IMR-90 (cell line): Measurements from ENCODE around the gene CPXM2. TPM values are rescaled to one million over a fixed set of nuclear protein-coding genes. Genes with fewer than 3 reads are reported as not detected.

Source experiments
- ATAC-seq: fragments of 200-7000 bp; cut with Tn5 transposase; 2 replicates; pipeline ENCODE4 v1.9.1; 2020; ENCODE audit warnings: low read depth, mild to moderate bottlenecking, moderate library complexity
- BruUV-seq: library from RNA; stranded (reverse); fragments of 400-500 nt; replicated peaks from 2 replicates; lab custom pipeline; 2021; lab: Mats Ljungman, UMichigan
- CTCF ChIA-PET: fragments of 300-600 bp; formaldehyde crosslinking; extraction: SDS; loops from one replicate; lab custom pipeline; 2021; ENCODE audit warnings: antibody characterized with exemption; lab: Yijun Ruan, JAX
- POLR2A ChIA-PET: fragments of 300-600 bp; sonication (Branson Sonifier 250); formaldehyde crosslinking; loops from one replicate; lab custom pipeline; 2022; ENCODE audit warnings: antibody characterized with exemption; ENCODE audit not compliant: unreplicated experiment; lab: Charles Lee
- DNase-seq: peaks from one replicate; pipeline ENCODE4 v3.0.0; 2013
- H2AFZ ChIP-seq: replicated peaks from 2 replicates; pipeline ENCODE3; 2013; ENCODE audit warnings: low read length, mild to moderate bottlenecking; ENCODE audit not compliant: poor library complexity
- H2AK5ac ChIP-seq: 2 replicates; pipeline ENCODE4 v1.6.1; 2013; ENCODE audit warnings: low read depth, low read length, inconsistent platforms
- H2AK9ac ChIP-seq: replicated peaks from 2 replicates; pipeline ENCODE3; 2013; ENCODE audit warnings: mild to moderate bottlenecking, low read depth, low read length, moderate library complexity; ENCODE audit not compliant: poor library complexity
- H2BK120ac ChIP-seq: 2 replicates; pipeline ENCODE4 v1.6.1; 2013; ENCODE audit warnings: low read depth, low read length, inconsistent platforms
- H2BK15ac ChIP-seq: 3 replicates; pipeline ENCODE4 v1.6.1; 2013; ENCODE audit warnings: low read depth, low read length, inconsistent platforms
- H2BK20ac ChIP-seq: 2 replicates; pipeline ENCODE4 v1.6.1; 2013; ENCODE audit warnings: low read depth, mild to moderate bottlenecking, inconsistent platforms, low read length, moderate library complexity
- H2BK5ac ChIP-seq: 2 replicates; pipeline ENCODE4 v1.6.1; 2013; ENCODE audit warnings: mild to moderate bottlenecking, low read depth, low read length, inconsistent platforms; ENCODE audit not compliant: poor library complexity, severe bottlenecking
- H3K14ac ChIP-seq: replicated peaks from 2 replicates; pipeline ENCODE4 v1.6.1; 2013; ENCODE audit warnings: low read depth, low read length, inconsistent platforms
- H3K18ac ChIP-seq: 2 replicates; pipeline ENCODE4 v1.6.1; 2013; ENCODE audit warnings: low read depth, low read length, control low read depth
- H3K23ac ChIP-seq: 2 replicates; pipeline ENCODE4 v1.6.1; 2013; ENCODE audit warnings: low read depth, low read length, inconsistent platforms
- H3K27ac ChIP-seq: 2 replicates; pipeline ENCODE4 v1.5.1; 2013; ENCODE audit warnings: mild to moderate bottlenecking, control low read depth, low read length; ENCODE audit not compliant: insufficient read depth
- H3K27me3 ChIP-seq: 2 replicates; pipeline ENCODE4 v1.6.1; 2013; ENCODE audit warnings: low read length; ENCODE audit not compliant: control insufficient read depth, insufficient read depth
- H3K36me3 ChIP-seq: 2 replicates; pipeline ENCODE4 v1.6.1; 2013; ENCODE audit warnings: low read length, mixed read lengths; ENCODE audit not compliant: control insufficient read depth, insufficient read depth
- H3K4ac ChIP-seq: 2 replicates; pipeline ENCODE4 v1.6.1; 2013; ENCODE audit warnings: low read depth, low read length, inconsistent platforms
- H3K4me1 ChIP-seq: 2 replicates; pipeline ENCODE4 v1.6.1; 2013; ENCODE audit warnings: low read length, mixed read lengths; ENCODE audit not compliant: control insufficient read depth, insufficient read depth
- H3K4me2 ChIP-seq: 2 replicates; pipeline ENCODE4 v1.6.1; 2013; ENCODE audit warnings: low read depth, mild to moderate bottlenecking, control low read depth, low read length, moderate library complexity
- H3K4me3 ChIP-seq: 2 replicates; pipeline ENCODE4 v1.5.1; 2013; ENCODE audit warnings: low read depth, mild to moderate bottlenecking, control low read depth, low read length, moderate library complexity; ENCODE audit not compliant: insufficient read depth
- H3K56ac ChIP-seq: 2 replicates; pipeline ENCODE4 v1.6.1; 2013; ENCODE audit warnings: low read length, inconsistent platforms; ENCODE audit not compliant: insufficient read depth; ENCODE audit errors: extremely low read depth
- H3K79me1 ChIP-seq, 2 experiments: 2 replicates each; pipeline ENCODE4 v1.6.1; 2013; ENCODE audit warnings: low read length in 2 of 2, inconsistent platforms in 1 of 2, low read depth in 1 of 2
- H3K9ac ChIP-seq: 2 replicates; pipeline ENCODE4 v1.6.1; 2013; ENCODE audit warnings: low read depth, low read length, control low read depth
- H3K9me1 ChIP-seq: 2 replicates; pipeline ENCODE4 v1.6.1; 2013; ENCODE audit warnings: low read length, inconsistent platforms; ENCODE audit not compliant: insufficient read depth
- H3K9me3 ChIP-seq: 2 replicates; pipeline ENCODE4 v1.6.1; 2013; ENCODE audit warnings: low read length; ENCODE audit not compliant: control insufficient read depth, insufficient read depth
- H4K20me1 ChIP-seq: 2 replicates; pipeline ENCODE4 v1.6.1; 2013; ENCODE audit warnings: low read length, inconsistent platforms; ENCODE audit not compliant: insufficient read depth
- H4K5ac ChIP-seq: 2 replicates; pipeline ENCODE4 v1.6.1; 2013; ENCODE audit warnings: mild to moderate bottlenecking, low read depth, low read length, control low read depth
- H4K8ac ChIP-seq, 2 experiments: 2 replicates each; pipeline ENCODE4 v1.6.1; 2013; ENCODE audit warnings: low read depth in 2 of 2, low read length in 2 of 2, control low read depth in 1 of 2, inconsistent platforms in 1 of 2
- H4K91ac ChIP-seq: 2 replicates; pipeline ENCODE4 v1.6.1; 2013; ENCODE audit warnings: low read depth, low read length, inconsistent platforms; ENCODE audit not compliant: insufficient read depth
- BHLHE40 ChIP-seq: fragments of 150-350 bp; IDR thresholded peaks from 2 replicates; pipeline ENCODE4 v1.6.1; 2016; ENCODE audit warnings: mild to moderate bottlenecking, low read depth, low read length
- CEBPB ChIP-seq: IDR thresholded peaks from 2 replicates; pipeline ENCODE4 v1.6.1; 2012; ENCODE audit warnings: low read depth, low read length, improper control_type of control experiment
- CHD1 ChIP-seq: IDR thresholded peaks from 2 replicates; pipeline ENCODE4 v1.6.1; 2012; ENCODE audit warnings: low read depth, low read length, improper control_type of control experiment
- FOS ChIP-seq: fragments of 150-350 bp; IDR thresholded peaks from 2 replicates; pipeline ENCODE4 v1.6.1; 2016; ENCODE audit warnings: low read depth, low read length
- MAFK ChIP-seq: IDR thresholded peaks from 2 replicates; pipeline ENCODE4 v1.6.1; 2012; ENCODE audit warnings: low read depth, low read length, improper control_type of control experiment
- MAZ ChIP-seq: IDR thresholded peaks from 2 replicates; pipeline ENCODE4 v1.6.1; 2012; ENCODE audit warnings: low read depth, mild to moderate bottlenecking, low read length, improper control_type of control experiment, moderate library complexity, borderline replicate concordance
- MXI1 ChIP-seq: IDR thresholded peaks from 2 replicates; pipeline ENCODE4 v1.6.1; 2012; ENCODE audit warnings: low read depth, mild to moderate bottlenecking, low read length, moderate library complexity, borderline replicate concordance
- NFE2L2 ChIP-seq: fragments of 150-350 bp; IDR thresholded peaks from 2 replicates; pipeline ENCODE4 v1.6.1; 2016; ENCODE audit warnings: low read depth, mild to moderate bottlenecking, low read length
- RCOR1 ChIP-seq: IDR thresholded peaks from 2 replicates; pipeline ENCODE4 v1.6.1; 2012; ENCODE audit warnings: mild to moderate bottlenecking, low read length, improper control_type of control experiment; ENCODE audit not compliant: insufficient replicate concordance
- RFX5 ChIP-seq: IDR thresholded peaks from 2 replicates; pipeline ENCODE4 v1.8.0; 2012; ENCODE audit warnings: low read depth, mild to moderate bottlenecking, low read length, moderate library complexity
- SMC3 ChIP-seq: fragments of 150-350 bp; IDR thresholded peaks from 2 replicates; pipeline ENCODE4 v1.6.1; 2016; ENCODE audit warnings: low read depth, mild to moderate bottlenecking, antibody characterized with exemption, low read length, moderate library complexity
- WGBS, 2 experiments: methylation state at CpG; one replicate each; pipeline versions ENCODE4 v1.1.5 to v1.1.7; 2013; ENCODE audit warnings: missing lambda C conversion rate in 2 of 2; ENCODE audit not compliant: insufficient read length in 1 of 2; ENCODE audit errors: extremely low coverage in 2 of 2; 5-methylcytosine and 5-hydroxymethylcytosine counted together
- dilution Hi-C: fragments of 300-500 bp; cut with HindIII; formaldehyde crosslinking; loops from one replicate; pipeline ENCODE4 v1.14.3; 2018; ENCODE audit warnings: low sequenced_read_pairs; ENCODE audit not compliant: unreplicated experiment
- in situ Hi-C: fragments of 300-500 bp; cut with MboI; formaldehyde crosslinking; loops from 3 replicates; pipeline ENCODE4 v1.14.3; 2019; ENCODE audit warnings: low sequenced_read_pairs, inconsistent platforms, mixed read lengths
- intact Hi-C: fragments of 100-400 bp; cut with micrococcal nuclease; formaldehyde crosslinking; loops from 2 replicates; pipeline ENCODE4 v1.10.0; 2022
- polyA plus RNA-seq, 3 experiments: library from polyadenylated mRNA; depleted of rRNA; stranded (reverse); fragments of >200 nt; gene quantifications; 2 replicates each; pipeline ENCODE4 v1.2.3, GENCODE V29; 2012; ENCODE audit warnings: low replicate concordance in 1 of 3
- total RNA-seq: library from RNA; depleted of rRNA; stranded (reverse); fragments of >200 nt; gene quantifications from 2 replicates; pipeline ENCODE4 v1.2.3, GENCODE V29; 2012
- TF ChIP-seq, protein P1 (sequence below): conservative IDR thresholded peaks from 2 replicates; pipeline ENCODE4 v1.5.1; 2012; ENCODE audit warnings: mild to moderate bottlenecking, low read depth, low read length, improper control_type of control experiment

CPXM2 gene
- total and polyA plus RNA-seq, 2 of the 4 experiments (the other 2 are of a cell fraction) = not detected

DNA sequence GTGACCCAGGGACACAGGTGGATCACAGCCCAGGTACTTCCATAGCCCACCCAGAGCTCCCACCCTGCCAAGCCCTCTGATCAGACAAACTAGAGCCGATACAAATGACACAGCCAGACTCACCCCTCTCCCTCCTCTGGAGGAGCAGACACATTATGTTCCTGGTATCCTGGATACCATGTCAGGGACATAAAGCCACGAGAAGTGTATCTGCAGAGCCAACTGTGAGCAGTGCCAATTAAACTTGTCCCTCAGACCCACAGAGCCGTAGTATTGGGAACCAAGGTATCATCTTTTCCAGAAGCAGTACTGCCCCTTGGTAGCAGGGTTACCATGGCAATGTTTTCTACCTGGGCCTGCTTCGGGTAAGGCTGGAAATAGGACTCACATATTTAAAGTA lies 47.3 kb upstream of the CPXM2 start (continued):
- TF ChIP-seq RFX5 (no peak), NFE2L2 (no peak), RCOR1 (no peak), CHD1 (no peak), SMC3 (no peak)

DNA sequence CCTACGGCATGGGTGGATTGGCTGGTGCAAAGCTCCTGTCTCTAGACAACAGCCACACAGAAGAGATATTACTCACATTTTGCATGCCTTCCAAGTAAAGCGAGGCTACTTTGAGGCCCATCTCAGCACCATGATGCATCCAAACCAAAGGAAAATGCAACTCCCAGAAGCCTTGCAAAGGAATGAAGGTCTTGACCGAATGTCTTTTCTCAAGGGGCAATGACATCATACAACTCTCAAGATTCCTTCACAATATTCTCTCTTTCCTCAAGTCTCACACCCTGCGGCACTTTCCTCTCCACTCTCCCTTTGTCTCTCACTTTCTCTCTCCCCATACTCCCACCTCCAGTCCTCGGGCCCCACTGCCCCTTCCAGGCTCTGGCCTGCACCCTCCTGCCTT lies 44.8 kb upstream of the CPXM2 start:
- no peak overlapping the region for H2BK15ac ChIP-seq
- intact Hi-C loops = no loop called here

More for the DNA sequence above, 44.8 kb upstream of the CPXM2 start:
- H2BK120ac ChIP-seq = no peak overlapping the region
- no peaks in the 10 kb centered on the region for H3K4me1 ChIP-seq
- H3K4me2 ChIP-seq = no peak overlapping the region
- no peak overlapping the region for H3K14ac ChIP-seq
- H3K27me3 ChIP-seq = no peaks in the 10 kb centered on the region
- no peak overlapping the region for H3K23ac ChIP-seq
- ChIA-PET CTCF (no interaction called here), POLR2A (no interaction called here)
- H2AK5ac ChIP-seq = no peak overlapping the region
- 32% methylated on average over 4 of the region's 5 CpGs; no CpG with 5 or more reads in 1 of the 2 experiments for WGBS, 2 experiments
- no peak overlapping the region for H2AFZ ChIP-seq
- H4K91ac ChIP-seq = no peak overlapping the region
- no peaks in the 10 kb centered on the region for H4K20me1 ChIP-seq
- in situ Hi-C loops = no loop called here
- no peaks in the 10 kb centered on the region for H3K79me1 ChIP-seq
- dilution Hi-C loops = no loop called here
- ATAC-seq = no peak
- H2BK5ac ChIP-seq = no peak overlapping the region
- no peak for TF ChIP-seq FOS
- no peak for TF ChIP-seq NFE2L2
- no peak for TF ChIP-seq MXI1
- no peak for TF ChIP-seq CEBPB
- TF ChIP-seq MAFK = no peak
- TF ChIP-seq, protein P1, sequence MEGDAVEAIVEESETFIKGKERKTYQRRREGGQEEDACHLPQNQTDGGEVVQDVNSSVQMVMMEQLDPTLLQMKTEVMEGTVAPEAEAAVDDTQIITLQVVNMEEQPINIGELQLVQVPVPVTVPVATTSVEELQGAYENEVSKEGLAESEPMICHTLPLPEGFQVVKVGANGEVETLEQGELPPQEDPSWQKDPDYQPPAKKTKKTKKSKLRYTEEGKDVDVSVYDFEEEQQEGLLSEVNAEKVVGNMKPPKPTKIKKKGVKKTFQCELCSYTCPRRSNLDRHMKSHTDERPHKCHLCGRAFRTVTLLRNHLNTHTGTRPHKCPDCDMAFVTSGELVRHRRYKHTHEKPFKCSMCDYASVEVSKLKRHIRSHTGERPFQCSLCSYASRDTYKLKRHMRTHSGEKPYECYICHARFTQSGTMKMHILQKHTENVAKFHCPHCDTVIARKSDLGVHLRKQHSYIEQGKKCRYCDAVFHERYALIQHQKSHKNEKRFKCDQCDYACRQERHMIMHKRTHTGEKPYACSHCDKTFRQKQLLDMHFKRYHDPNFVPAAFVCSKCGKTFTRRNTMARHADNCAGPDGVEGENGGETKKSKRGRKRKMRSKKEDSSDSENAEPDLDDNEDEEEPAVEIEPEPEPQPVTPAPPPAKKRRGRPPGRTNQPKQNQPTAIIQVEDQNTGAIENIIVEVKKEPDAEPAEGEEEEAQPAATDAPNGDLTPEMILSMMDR = no peak
- TF ChIP-seq SMC3 = no peak
- no peak for TF ChIP-seq MAZ
- no peak for TF ChIP-seq RFX5
- TF ChIP-seq BHLHE40 = no peak
- no peak overlapping the region for H3K4ac ChIP-seq
- H3K9ac ChIP-seq = no peak overlapping the region
- DNase-seq = no peak
- no peak overlapping the region for H4K8ac ChIP-seq
- no peak overlapping the region for H4K5ac ChIP-seq
- H3K4me3 ChIP-seq = no peak overlapping the region
- no TSS peak for BruUV-seq
- H3K36me3 ChIP-seq = no peaks in the 10 kb centered on the region
- no peak overlapping the region for H3K56ac ChIP-seq
- no peak overlapping the region for H3K27ac ChIP-seq
- H3K9me3 ChIP-seq = peaks cover 38% of the 10 kb centered on the region
- H3K9me1 ChIP-seq = no peaks in the 10 kb centered on the region
- no peak overlapping the region for H3K18ac ChIP-seq
- H2AK9ac ChIP-seq = no peak overlapping the region
- H2BK20ac ChIP-seq = no peak overlapping the region
